Measurements from ENCODE around the gene CAMSAP1.

Gene CAMSAP1

GRCh38 chr9:135928074-135928730 is 20.9 kb upstream of the CAMSAP1 start:
- Histone ChIP-seq H3K4me1 (ENCODE audit: control insufficient read depth in 5 of 5, insufficient read depth in 5 of 5, low read length in 5 of 5) (peaks cover 0 to 10% (median 0%) of the 10 kb centered on the region in 5 donors), H3K27me3 (ENCODE audit: control insufficient read depth in 5 of 5, insufficient read depth in 4 of 5, low read length in 5 of 5) (no peaks in the 10 kb centered on the region), H3K9ac (ENCODE audit: low read length in 5 of 5) (no peak overlapping the region), H3K36me3 (ENCODE audit: control insufficient read depth in 5 of 5, insufficient read depth in 5 of 5, low read length in 5 of 5) (peaks cover 0 to 54% (median 31%) of the 10 kb centered on the region in 5 donors), H3K9me3 (ENCODE audit: control insufficient read depth in 5 of 5, low read length in 5 of 5) (no peaks in the 10 kb centered on the region), H3K4me3 (ENCODE audit: low read depth in 1 of 5, low read length in 5 of 5) (no peak overlapping the region), H3K27ac (ENCODE audit: low read depth, low read length) (no peak overlapping the region)

GRCh38 chr9:135927195-135928013 is 20.1 kb upstream of the CAMSAP1 start:
- H3K4me1 ChIP-seq (ENCODE audit: control insufficient read depth in 5 of 5, insufficient read depth in 5 of 5, low read length in 5 of 5) = peaks cover 0 to 10% (median 0%) of the 10 kb centered on the region in 5 donors
- peaks cover 0 to 46% (median 23%) of the 10 kb centered on the region in 5 donors for H3K36me3 ChIP-seq (ENCODE audit: control insufficient read depth in 5 of 5, insufficient read depth in 5 of 5, low read length in 5 of 5)
- no peak overlapping the region for H3K27ac ChIP-seq (ENCODE audit: low read depth, low read length)
- no peaks in the 10 kb centered on the region for H3K27me3 ChIP-seq (ENCODE audit: control insufficient read depth in 5 of 5, insufficient read depth in 4 of 5, low read length in 5 of 5)
- H3K9ac ChIP-seq (ENCODE audit: low read length in 5 of 5) = no peak overlapping the region
- H3K9me3 ChIP-seq (ENCODE audit: control insufficient read depth in 5 of 5, low read length in 5 of 5) = no peaks in the 10 kb centered on the region
- H3K4me3 ChIP-seq (ENCODE audit: low read depth in 1 of 5, low read length in 5 of 5) = no peak overlapping the region

GRCh38 chr9:135926402-135927194 is 19.3 kb upstream of the CAMSAP1 start:
- Histone ChIP-seq H3K9ac (ENCODE audit: low read length in 5 of 5) (no peak overlapping the region), H3K4me1 (ENCODE audit: control insufficient read depth in 5 of 5, insufficient read depth in 5 of 5, low read length in 5 of 5) (peaks cover 0 to 10% (median 0%) of the 10 kb centered on the region in 5 donors), H3K27me3 (ENCODE audit: control insufficient read depth in 5 of 5, insufficient read depth in 4 of 5, low read length in 5 of 5) (no peaks in the 10 kb centered on the region), H3K36me3 (ENCODE audit: control insufficient read depth in 5 of 5, insufficient read depth in 5 of 5, low read length in 5 of 5) (peaks cover 0 to 40% (median 20%) of the 10 kb centered on the region in 5 donors), H3K27ac (ENCODE audit: low read depth, low read length) (no peak overlapping the region), H3K4me3 (ENCODE audit: low read depth in 1 of 5, low read length in 5 of 5) (no peak overlapping the region), H3K9me3 (ENCODE audit: control insufficient read depth in 5 of 5, low read length in 5 of 5) (no peaks in the 10 kb centered on the region)

GRCh38 chr9:135925496-135926133 is 18.3 kb upstream of the CAMSAP1 start:
- Histone ChIP-seq H3K4me1 (ENCODE audit: control insufficient read depth in 5 of 5, insufficient read depth in 5 of 5, low read length in 5 of 5) (peaks cover 0 to 10% (median 0%) of the 10 kb centered on the region in 5 donors), H3K4me3 (ENCODE audit: low read depth in 1 of 5, low read length in 5 of 5) (no peak overlapping the region), H3K9ac (ENCODE audit: low read length in 5 of 5) (no peak overlapping the region), H3K27ac (ENCODE audit: low read depth, low read length) (no peak overlapping the region), H3K36me3 (ENCODE audit: control insufficient read depth in 5 of 5, insufficient read depth in 5 of 5, low read length in 5 of 5) (peaks cover 0 to 31% (median 11%) of the 10 kb centered on the region in 5 donors), H3K9me3 (ENCODE audit: control insufficient read depth in 5 of 5, low read length in 5 of 5) (no peaks in the 10 kb centered on the region), H3K27me3 (ENCODE audit: control insufficient read depth in 5 of 5, insufficient read depth in 4 of 5, low read length in 5 of 5) (no peaks in the 10 kb centered on the region)

GRCh38 chr9:135924628-135925338 is 17.4 kb upstream of the CAMSAP1 start:
- H3K27ac ChIP-seq (ENCODE audit: low read depth, low read length) = no peak overlapping the region
- no peak overlapping the region for H3K4me3 ChIP-seq (ENCODE audit: low read depth in 1 of 5, low read length in 5 of 5)
- peaks cover 0 to 3% (median 0%) of the 10 kb centered on the region in 5 donors for H3K9me3 ChIP-seq (ENCODE audit: control insufficient read depth in 5 of 5, low read length in 5 of 5)
- H3K36me3 ChIP-seq (ENCODE audit: control insufficient read depth in 5 of 5, insufficient read depth in 5 of 5, low read length in 5 of 5) = peaks cover 0 to 23% (median 5%) of the 10 kb centered on the region in 5 donors
- H3K4me1 ChIP-seq (ENCODE audit: control insufficient read depth in 5 of 5, insufficient read depth in 5 of 5, low read length in 5 of 5) = peaks cover 0 to 10% (median 0%) of the 10 kb centered on the region in 5 donors
- no peaks in the 10 kb centered on the region for H3K27me3 ChIP-seq (ENCODE audit: control insufficient read depth in 5 of 5, insufficient read depth in 4 of 5, low read length in 5 of 5)
- H3K9ac ChIP-seq (ENCODE audit: low read length in 5 of 5) = no peak overlapping the region

GRCh38 chr9:135923508-135923907 is 16.2 kb upstream of the CAMSAP1 start:
- no peak overlapping the region for H3K27ac ChIP-seq (ENCODE audit: low read depth, low read length)
- H3K36me3 ChIP-seq (ENCODE audit: control insufficient read depth in 5 of 5, insufficient read depth in 5 of 5, low read length in 5 of 5) = peaks cover 0 to 10% (median 4%) of the 10 kb centered on the region in 5 donors
- H3K4me3 ChIP-seq (ENCODE audit: low read depth in 1 of 5, low read length in 5 of 5) = no peak overlapping the region
- H3K4me1 ChIP-seq (ENCODE audit: control insufficient read depth in 5 of 5, insufficient read depth in 5 of 5, low read length in 5 of 5) = peaks cover 0 to 10% (median 0%) of the 10 kb centered on the region in 5 donors
- no peaks in the 10 kb centered on the region for H3K27me3 ChIP-seq (ENCODE audit: control insufficient read depth in 5 of 5, insufficient read depth in 4 of 5, low read length in 5 of 5)
- peaks cover 0 to 16% (median 11%) of the 10 kb centered on the region in 5 donors for H3K9me3 ChIP-seq (ENCODE audit: control insufficient read depth in 5 of 5, low read length in 5 of 5)
- H3K9ac ChIP-seq (ENCODE audit: low read length in 5 of 5) = no peak overlapping the region

GRCh38 chr9:135921749-135922310 is 14.5 kb upstream of the CAMSAP1 start:
- Histone ChIP-seq H3K27me3 (ENCODE audit: control insufficient read depth in 5 of 5, insufficient read depth in 4 of 5, low read length in 5 of 5) (no peaks in the 10 kb centered on the region), H3K4me3 (ENCODE audit: low read depth in 1 of 5, low read length in 5 of 5) (no peak overlapping the region), H3K9ac (ENCODE audit: low read length in 5 of 5) (no peak overlapping the region), H3K9me3 (ENCODE audit: control insufficient read depth in 5 of 5, low read length in 5 of 5) (peaks cover 0 to 32% (median 18%) of the 10 kb centered on the region in 5 donors), H3K4me1 (ENCODE audit: control insufficient read depth in 5 of 5, insufficient read depth in 5 of 5, low read length in 5 of 5) (peaks cover 0 to 2% (median 0%) of the 10 kb centered on the region in 5 donors), H3K27ac (ENCODE audit: low read depth, low read length) (no peak overlapping the region), H3K36me3 (ENCODE audit: control insufficient read depth in 5 of 5, insufficient read depth in 5 of 5, low read length in 5 of 5) (peaks cover 0 to 8% (median 4%) of the 10 kb centered on the region in 5 donors)

GRCh38 chr9:135920973-135921585 is 13.7 kb upstream of the CAMSAP1 start:
- Histone ChIP-seq H3K4me1 (ENCODE audit: control insufficient read depth in 5 of 5, insufficient read depth in 5 of 5, low read length in 5 of 5) (no peaks in the 10 kb centered on the region), H3K27me3 (ENCODE audit: control insufficient read depth in 5 of 5, insufficient read depth in 4 of 5, low read length in 5 of 5) (no peaks in the 10 kb centered on the region), H3K27ac (ENCODE audit: low read depth, low read length) (no peak overlapping the region), H3K9me3 (ENCODE audit: control insufficient read depth in 5 of 5, low read length in 5 of 5) (peaks cover under 1 to 39% (median 22%) of the 10 kb centered on the region in 5 donors), H3K4me3 (ENCODE audit: low read depth in 1 of 5, low read length in 5 of 5) (no peak overlapping the region), H3K9ac (ENCODE audit: low read length in 5 of 5) (no peak overlapping the region), H3K36me3 (ENCODE audit: control insufficient read depth in 5 of 5, insufficient read depth in 5 of 5, low read length in 5 of 5) (peaks cover under 1 to 7% (median 3%) of the 10 kb centered on the region in 5 donors)
